Fibroblast of peridontal ligament (primary cell): ENCODE measurements around the gene NCAPD2.
A peak's percentile ranks its signal among the peaks of the same experiment; 100 is the strongest.
"Not testable (repeated sequence)": the region's sequence is repeated elsewhere in the genome, so short reads cannot be mapped to it uniquely, and the experiment has no call there.

ENCODE experiments used
- DNase-seq: peaks from one replicate; pipeline ENCODE4 v3.0.0-alpha.2; 2010; ENCODE audit errors: extremely low read depth

Gene NCAPD2

DNA sequence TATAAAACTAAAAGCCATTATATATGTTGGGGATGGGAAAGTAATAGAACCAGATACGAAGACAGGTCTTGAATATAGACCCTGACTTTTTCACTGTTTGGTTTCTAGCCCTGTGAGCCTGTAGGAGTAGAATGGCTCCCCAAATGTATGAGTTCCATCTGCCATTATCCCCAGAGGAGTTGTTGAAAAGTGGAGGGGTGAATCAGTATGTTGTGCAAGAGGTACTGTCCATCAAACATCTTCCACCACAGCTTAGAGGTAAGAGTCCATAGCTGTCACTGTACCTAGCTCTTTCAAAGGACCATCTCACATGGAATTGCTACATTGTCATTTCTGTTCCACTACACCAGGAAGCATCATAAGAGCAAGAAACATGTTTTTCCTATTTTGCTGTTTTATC, 1.1 kb downstream of the NCAPD2 start:
- DNase-seq, result no peak

DNA sequence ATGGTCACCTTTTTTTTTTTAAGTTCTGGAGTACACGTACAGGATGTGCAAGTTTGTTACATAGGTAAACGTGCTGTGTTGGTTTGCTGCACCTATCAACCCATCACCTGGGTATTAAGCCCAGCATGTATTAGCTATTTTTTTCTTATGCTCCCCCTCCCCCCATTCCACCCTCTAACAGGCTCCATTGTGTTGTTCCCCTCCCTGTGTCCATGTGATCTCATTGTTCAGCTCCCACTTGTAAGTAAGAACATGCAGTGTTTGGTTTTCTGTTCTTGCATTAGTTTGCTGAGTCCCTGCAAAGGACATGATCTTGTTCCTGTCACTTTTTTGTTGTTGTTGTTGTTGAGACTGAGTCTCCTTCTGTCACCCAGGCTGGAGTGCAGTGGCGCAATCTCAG, 3.4 kb downstream of the NCAPD2 start:
- DNase-seq, result not testable (repeated sequence)

DNA sequence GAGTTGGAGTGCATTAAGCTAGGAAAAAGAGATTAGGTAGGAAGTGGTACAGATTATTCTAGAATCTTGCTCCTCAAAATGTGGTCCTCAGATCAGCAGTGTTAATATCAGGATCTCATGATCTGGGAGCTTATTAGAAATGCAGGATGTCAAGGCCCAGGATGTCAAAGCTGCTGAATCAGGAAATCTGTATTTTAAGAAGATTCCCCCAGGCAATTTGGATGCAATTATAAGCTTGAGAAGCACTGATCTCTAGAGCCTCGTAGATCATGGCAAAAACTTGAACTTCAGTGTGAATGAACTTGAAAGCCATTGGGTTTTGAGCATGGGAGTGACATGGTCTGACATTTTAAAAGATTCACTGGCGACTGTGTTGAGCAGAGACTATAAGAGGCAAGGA, 6.6 kb downstream of the NCAPD2 start:
- no peak for DNase-seq

DNA sequence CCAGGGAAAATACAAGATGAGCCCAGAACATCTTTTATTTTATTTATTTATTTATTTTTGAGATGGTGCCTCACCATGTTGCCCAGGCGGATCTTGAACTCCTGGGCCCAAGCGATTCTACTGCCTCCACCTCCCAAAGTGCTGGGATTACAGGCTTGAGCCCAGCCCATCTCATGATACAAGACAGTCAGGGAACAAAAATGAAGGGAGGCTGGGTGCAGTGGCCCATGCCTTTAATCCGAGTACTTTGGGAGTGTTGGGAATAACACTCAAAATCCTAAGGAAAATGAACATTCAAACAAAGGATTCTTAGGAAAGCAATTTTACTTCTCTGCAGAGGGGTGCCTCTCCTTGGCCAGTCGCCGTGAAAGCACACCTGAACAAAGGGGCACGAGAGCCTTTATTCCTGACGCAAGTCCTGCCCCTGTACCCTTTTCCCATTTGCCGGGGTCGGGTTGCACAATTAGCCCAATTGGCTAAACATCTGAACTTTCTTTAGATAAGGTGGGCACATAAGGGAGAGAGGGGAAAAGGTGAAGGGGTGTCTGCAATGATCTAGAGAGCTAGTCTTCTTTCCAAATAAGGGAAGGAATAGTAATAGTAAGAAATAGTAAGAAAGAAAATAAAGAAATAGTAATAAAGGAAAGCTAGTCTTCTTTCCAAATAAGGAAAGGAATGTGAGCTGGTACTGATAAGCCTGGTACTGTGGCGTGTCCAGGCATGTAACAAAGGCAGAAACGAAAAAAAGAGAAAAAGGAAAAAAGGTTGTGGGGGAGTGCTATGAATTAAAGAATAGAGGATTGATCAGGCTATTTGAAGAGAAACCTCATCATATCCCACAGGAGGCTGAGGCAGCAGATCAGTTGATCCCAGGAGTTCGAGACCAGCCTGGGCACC, 13.4 kb downstream of the NCAPD2 start:
- peak; percentile 34 for DNase-seq

DNA sequence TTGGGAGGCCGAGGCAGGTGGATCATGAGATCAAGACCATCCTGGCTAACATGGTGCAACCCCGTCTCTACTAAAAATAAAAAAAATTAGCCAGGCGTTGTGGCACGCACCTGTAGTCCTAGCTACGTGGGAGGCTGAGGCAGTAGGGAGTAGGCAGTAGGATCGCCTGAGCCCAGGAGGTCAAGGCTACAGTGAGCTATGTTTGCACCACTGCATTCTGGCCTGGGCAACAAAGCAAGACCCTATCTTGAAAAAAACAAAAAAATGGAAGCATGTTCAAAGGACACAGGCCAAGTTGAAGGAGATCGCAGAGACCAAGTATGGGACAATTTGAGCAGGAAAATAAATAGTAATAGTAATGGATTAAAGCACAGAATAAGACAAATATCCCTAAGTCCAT, 14.2 kb downstream of the NCAPD2 start:
- no peak for DNase-seq

DNA sequence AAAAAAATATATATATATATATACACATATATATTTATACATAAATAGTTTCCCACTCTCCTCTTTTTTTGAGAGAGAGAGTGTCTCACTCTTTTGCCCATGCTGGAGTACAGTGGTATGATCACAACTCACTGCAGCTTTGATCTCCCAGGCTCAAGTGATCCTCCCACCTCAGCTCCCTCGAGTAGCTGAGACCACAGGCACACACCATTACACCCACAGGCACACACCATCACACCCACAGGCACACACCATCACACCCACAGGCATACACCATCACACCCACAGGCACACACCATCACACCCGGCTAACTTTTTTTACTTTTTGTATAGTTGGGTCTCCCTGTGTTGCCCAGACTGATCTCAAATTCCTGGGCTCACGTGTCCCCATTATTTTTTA, 26.3 kb downstream of the NCAPD2 start:
- no peak for DNase-seq

DNA sequence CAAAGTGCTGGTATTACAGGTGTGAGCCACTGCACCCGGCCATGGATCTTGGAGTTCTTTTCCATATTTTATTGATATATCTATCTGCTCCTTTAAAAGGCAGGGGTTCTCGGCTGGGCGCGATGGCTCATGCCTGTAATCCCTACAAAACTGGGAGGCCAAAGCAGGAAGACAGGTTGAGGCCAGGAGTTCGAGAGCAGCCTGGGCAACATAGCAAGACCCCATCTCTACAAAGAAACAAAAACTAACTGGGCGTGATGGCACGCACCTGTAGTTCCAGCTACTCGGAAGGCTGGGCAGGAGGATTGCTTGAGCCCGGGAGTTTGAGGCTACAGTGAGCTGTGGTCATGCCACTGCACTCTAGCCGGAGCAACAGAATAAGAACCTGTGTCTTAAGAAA, 28.3 kb downstream of the NCAPD2 start:
- no peak for DNase-seq

DNA sequence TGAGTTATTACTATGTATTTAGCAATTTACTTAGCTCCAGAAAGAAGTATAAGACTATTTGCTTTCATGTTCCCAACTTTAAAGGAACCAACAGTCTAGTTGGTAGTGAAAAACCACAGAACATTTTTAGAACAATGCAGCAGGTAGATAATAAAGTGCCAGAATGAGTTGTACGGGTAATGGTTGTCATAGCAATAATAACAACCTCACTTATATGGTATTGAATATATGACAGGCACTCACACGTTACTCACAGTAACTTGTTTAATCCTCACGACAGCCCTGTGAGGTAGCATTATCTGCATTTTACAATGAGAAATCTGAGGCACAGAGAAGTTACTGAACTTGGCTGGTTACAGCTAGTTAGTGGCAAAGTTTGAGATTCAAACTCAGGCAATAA, 29.8 kb downstream of the NCAPD2 start:
- DNase-seq, result no peak

DNA sequence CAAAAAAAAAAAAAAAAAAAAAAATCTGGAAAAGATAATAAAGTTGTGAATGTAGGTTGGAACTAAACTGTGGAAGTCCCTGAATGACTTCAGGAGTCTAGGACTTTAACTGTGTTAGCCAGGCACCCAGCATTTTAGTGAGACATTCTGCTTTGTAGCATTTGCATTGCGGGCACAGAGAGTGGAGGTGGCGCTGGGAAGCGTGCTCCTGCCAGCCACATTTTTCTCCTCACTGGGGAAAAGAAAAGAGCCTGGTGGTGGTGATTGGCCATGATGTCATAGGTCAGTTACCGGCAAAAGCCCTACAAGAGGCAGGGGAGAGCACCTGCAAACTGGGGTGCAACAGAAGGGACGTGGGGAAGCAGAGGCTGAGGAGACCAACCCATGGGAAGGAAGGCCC, 30.7 kb downstream of the NCAPD2 start:
- DNase-seq, result no peak

DNA sequence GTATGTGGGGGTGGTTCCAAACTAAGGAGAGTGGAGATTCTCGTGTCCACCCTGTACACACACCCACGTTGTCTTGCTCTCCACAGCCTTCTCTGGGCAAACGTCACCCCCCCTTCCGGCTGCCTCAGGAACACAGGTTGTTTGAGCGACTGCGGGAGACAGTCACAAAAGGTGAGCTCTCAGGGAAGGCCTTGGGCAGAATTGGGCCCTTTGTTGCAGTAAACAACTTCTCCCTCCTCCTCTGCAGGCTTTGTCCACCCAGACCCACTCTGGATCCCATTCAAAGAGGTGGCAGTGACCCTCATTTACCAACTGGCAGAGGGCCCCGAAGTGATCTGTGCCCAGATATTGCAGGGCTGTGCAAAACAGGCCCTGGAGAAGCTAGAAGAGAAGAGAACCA, 32.3 kb downstream of the NCAPD2 start:
- no peak for DNase-seq

DNA sequence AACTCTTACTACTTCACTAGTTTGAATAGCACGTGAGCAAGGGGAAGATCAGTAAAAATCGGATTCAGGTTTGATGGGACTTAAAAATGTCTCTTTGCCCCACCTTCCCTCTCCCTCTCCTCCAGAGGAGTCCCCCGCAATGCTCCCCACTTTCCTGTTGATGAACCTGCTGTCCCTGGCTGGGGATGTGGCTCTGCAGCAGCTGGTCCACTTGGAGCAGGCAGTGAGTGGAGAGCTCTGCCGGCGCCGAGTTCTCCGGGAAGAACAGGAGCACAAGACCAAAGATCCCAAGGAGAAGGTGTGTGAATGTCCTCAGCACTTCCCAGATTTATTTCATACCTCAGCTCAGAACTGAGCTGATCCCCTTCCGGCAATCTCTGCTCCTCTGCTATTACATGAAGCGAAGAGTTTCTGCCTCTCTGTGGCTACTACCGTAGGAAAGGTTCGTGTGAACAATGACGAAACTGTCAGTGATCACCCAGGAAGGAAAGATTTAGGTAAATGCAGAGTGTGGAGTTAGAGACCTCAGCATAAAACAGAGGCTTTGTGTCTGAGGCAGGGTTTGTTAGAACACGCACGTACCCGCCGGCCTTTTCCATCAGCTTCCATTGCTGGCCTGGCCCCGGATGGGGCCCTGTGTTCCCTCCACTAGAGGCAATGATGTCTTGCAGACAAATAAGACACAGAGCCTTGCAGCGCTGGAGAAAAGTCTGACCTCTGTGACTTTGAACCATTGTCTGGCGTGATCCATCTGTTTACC, 33.0 kb downstream of the NCAPD2 start:
- no peak for DNase-seq

DNA sequence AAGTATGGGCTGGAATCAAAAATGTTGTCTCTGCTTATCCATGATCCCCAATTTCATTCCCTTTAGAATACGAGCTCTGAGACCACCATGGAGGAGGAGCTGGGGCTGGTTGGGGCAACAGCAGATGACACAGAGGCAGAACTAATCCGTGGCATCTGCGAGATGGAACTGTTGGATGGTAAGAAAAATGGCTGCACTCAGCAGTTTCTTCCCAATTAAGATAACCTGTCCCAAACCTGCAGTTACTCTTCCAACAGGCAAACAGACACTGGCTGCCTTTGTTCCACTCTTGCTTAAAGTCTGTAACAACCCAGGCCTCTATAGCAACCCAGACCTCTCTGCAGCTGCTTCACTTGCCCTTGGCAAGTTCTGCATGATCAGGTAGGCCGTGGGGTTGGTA, 33.8 kb downstream of the NCAPD2 start:
- DNase-seq, result no peak

DNA sequence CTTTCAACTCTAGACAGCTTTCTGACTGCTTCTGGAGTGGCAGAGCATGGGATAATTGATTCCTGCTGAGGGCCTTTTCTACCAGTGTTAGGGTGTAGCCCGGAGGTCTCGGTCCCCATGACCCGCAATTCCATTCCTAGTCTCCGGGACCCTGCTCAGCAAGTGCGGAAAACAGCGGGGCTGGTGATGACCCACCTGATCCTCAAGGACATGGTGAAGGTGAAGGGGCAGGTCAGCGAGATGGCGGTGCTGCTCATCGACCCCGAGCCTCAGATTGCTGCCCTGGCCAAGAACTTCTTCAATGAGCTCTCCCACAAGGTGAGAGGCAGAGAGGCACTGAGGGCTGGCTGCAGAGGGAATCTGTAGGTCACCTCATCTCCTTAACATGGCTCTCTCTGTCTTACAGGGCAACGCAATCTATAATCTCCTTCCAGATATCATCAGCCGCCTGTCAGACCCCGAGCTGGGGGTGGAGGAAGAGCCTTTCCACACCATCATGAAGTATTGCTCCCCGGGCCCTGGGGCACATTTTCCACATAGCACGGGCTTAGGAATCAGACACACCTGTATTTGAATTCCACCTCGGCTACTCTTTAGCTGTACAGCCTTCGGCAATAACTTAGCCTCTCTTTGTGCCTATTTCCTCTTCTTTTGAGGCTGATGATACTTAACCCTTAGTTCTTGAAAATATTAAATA, 34.8 kb downstream of the NCAPD2 start:
- no peak for DNase-seq

DNA sequence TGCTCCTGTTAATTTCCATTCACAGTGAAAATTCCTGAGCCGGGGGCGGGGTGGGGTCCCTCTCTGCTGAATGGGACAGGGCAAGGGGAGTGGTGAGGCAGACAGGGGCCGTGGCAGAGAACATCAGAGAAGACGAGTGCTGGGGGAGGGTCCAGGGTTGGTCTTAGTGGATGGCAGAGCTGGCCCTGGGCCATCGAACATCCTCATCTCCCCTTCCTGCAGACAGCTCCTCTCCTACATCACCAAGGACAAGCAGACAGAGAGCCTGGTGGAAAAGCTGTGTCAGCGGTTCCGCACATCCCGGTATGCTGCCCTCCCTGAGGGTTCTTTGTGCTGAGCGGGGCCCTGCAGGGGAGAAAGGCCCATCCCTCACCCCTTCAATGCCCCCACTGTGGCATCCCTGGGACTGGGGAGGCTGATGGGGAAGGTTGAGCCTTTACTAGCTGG, 35.4 kb downstream of the NCAPD2 start:
- DNase-seq, result no peak

DNA sequence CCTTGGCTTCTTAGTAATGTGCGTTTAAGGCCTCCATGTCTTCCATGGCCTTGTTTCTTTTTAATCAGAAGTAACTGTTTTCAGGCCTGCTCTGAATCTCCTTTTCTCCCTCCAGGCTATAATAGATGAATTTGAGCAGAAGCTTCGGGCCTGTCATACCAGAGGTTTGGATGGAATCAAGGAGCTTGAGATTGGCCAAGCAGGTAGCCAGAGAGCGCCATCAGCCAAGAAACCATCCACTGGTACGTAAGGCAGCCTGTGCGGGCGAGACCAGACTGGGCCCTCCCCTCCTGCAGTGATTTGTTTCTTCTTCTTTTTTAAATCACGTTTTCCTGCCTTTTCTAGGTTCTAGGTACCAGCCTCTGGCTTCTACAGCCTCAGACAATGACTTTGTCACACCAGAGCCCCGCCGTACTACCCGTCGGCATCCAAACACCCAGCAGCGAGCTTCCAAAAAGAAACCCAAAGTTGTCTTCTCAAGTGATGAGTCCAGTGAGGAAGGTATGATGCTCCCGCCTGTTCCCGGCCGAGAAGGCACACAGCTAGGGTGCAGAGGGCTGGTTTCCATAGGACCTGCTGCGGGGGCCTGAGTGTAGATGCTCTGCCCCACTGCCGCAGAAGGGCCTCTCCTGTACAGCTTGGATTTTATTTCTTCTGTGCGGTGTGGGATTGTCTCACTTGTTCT, 36.8 kb downstream of the NCAPD2 start:
- no peak for DNase-seq

DNA sequence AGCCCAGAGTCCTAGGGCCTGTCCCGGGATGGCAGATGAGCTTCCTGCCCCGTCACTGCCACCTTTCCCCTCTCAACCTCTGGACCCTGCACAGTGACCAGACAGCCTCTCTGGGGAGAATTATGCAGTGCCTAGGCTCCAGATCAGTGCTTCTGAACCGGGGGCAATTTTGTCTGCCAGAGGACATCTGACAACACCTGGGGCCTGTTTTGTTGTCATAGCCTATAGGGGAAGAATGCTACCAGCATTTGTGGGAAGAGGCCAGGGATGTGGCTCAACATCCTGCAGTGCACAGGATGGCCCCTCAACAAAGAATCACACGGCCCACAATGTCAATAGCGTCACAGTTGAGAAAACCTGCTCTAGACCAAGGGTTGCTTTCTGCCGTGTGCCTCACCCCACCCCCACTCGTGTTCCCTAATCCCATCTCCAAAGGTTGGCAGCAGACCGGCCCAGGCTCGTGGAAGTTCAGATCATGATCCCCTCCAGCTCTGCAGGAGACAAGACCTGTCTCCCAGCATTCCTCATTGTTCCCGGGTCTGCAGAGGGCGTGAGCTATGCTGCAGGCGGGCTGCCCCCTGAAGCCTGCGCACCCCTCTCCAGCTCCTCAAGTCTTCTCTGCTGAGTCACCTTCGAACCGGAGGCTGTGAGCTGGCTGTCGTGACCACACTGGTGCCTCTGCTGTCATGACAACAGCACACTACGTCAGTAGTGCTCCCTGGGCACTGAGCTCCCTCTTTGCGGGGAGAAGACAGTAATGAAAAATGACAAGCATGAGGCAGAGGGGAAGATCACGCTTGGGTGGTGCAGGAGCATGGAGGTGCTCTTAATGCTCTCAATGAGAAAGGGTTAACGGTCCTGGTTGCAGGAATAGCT, 38.4 kb downstream of the NCAPD2 start:
- DNase-seq, result peak; percentile 97

DNA sequence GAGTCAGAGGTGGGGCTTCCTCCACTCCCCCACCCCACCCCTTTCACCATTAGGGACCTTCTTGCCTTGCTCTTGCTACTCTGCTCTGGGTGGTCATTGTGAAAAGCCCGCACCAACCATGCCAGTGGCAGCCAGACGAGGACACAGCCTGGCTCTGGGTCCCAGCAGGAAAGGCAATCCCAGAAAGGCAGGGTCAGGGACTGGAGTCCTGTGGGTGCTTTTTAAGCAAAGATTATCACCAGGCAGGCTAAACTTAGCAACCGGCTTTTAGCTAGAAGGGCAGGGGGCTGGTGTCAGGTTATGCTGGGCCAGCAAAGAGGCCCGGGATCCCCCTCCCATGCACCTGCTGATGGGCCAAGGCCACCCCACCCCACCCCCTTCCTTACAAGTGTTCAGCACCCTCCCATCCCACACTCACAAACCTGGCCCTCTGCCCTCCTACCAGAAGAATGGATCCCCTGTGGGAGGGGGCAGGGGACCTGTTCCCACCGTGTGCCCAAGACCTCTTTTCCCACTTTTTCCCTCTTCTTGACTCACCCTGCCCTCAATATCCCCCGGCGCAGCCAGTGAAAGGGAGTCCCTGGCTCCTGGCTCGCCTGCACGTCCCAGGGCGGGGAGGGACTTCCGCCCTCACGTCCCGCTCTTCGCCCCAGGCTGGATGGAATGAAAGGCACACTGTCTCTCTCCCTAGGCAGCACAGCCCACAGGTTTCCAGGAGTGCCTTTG, 39.2 kb downstream of the NCAPD2 start:
- peak; percentile 43 for DNase-seq

DNA sequence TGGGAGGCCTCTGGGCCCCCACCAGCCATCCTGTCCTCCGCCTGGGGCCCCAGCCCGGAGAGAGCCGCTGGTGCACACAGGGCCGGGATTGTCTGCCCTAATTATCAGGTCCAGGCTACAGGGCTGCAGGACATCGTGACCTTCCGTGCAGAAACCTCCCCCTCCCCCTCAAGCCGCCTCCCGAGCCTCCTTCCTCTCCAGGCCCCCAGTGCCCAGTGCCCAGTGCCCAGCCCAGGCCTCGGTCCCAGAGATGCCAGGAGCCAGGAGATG, 39.7 kb downstream of the NCAPD2 start:
- DNase-seq, result no peak

DNA sequence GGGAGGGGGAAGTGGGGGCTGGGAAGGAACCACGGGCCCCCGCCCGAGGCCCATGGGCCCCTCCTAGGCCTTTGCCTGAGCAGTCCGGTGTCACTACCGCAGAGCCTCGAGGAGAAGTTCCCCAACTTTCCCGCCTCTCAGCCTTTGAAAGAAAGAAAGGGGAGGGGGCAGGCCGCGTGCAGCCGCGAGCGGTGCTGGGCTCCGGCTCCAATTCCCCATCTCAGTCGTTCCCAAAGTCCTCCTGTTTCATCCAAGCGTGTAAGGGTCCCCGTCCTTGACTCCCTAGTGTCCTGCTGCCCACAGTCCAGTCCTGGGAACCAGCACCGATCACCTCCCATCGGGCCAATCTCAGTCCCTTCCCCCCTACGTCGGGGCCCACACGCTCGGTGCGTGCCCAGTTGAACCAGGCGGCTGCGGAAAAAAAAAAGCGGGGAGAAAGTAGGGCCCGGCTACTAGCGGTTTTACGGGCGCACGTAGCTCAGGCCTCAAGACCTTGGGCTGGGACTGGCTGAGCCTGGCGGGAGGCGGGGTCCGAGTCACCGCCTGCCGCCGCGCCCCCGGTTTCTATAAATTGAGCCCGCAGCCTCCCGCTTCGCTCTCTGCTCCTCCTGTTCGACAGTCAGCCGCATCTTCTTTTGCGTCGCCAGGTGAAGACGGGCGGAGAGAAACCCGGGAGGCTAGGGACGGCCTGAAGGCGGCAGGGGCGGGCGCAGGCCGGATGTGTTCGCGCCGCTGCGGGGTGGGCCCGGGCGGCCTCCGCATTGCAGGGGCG, 40.2 kb downstream of the NCAPD2 start, which contains the start of gene GAPDH:
Gene GAPDH, plus strand, starts transcription at position 595 of the 772 bp plus-strand sequence. CDS start 316 bp downstream, outside the sequence.
- DNase-seq, result peak; percentile 94

DNA sequence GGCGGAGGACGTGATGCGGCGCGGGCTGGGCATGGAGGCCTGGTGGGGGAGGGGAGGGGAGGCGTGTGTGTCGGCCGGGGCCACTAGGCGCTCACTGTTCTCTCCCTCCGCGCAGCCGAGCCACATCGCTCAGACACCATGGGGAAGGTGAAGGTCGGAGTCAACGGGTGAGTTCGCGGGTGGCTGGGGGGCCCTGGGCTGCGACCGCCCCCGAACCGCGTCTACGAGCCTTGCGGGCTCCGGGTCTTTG, 40.7 kb downstream of the NCAPD2 start:
- DNase-seq, result no peak
